ENCODE data around the gene TSPO. TPM values are rescaled to one million over a fixed set of nuclear protein-coding genes. Genes with fewer than 3 reads are reported as not detected.

Gene TSPO
- total and polyA plus RNA-seq, 8 donors = 24.2 to 79.6 (median 42.5) TPM

DNA sequence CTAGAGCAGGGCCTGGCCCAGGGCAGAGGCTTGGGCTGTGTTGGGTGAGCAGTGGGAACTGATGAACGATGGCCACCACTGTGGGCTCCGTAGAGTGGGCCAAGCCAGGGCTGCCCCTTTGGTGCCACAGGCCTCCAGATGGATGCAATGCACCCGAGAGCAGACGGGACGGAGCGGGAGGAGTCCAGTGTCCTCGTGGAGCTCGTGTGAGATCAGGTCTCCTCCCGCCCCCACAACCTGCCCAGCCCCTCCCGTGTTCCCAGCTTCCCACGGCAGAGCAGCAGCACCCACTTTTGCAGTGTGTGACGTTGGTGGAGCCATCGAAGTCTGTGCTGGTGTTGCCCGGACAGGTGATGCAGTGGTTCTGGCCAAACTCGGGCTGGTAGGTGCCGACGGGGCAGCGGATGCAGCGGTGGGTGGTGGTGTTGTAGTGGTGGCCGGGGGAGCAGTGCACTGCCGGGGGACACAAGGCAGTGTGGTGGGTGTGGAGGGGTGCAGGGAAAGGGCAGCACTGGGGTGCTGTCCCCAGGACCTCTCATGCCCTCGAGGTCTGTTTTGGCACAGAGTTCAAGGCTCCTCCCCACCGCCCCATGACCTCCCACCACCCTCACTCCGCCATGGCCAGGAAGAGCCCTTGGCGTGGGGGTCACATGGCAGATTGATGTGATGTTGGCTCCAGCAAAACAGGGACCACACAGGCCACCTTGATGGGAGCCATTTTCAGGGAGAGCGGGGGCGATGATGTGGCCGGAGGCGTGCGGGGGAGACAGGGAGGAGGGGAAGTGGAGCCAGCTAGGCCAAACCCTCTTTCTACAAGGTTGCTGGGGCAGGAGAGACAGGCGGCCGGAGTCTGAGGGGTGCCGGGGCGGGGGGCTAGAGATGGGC lies 59.5 kb downstream of the TSPO start:
- intact Hi-C loops (cut with DNase I) = no loop called here
- H3K9me3 ChIP-seq = no peaks in the 10 kb centered on the region
- no peak overlapping the region for H3K27ac ChIP-seq
- ATAC-seq = no peak
- H3K27me3 ChIP-seq = no peaks in the 10 kb centered on the region
- peak in 1 of 6 donors; percentile 38 for DNase-seq
- H3K4me1 ChIP-seq = no peaks in the 10 kb centered on the region
- no peaks in the 10 kb centered on the region for H3K36me3 ChIP-seq
- H3K4me3 ChIP-seq = no peak overlapping the region
- TF ChIP-seq, protein P1, sequence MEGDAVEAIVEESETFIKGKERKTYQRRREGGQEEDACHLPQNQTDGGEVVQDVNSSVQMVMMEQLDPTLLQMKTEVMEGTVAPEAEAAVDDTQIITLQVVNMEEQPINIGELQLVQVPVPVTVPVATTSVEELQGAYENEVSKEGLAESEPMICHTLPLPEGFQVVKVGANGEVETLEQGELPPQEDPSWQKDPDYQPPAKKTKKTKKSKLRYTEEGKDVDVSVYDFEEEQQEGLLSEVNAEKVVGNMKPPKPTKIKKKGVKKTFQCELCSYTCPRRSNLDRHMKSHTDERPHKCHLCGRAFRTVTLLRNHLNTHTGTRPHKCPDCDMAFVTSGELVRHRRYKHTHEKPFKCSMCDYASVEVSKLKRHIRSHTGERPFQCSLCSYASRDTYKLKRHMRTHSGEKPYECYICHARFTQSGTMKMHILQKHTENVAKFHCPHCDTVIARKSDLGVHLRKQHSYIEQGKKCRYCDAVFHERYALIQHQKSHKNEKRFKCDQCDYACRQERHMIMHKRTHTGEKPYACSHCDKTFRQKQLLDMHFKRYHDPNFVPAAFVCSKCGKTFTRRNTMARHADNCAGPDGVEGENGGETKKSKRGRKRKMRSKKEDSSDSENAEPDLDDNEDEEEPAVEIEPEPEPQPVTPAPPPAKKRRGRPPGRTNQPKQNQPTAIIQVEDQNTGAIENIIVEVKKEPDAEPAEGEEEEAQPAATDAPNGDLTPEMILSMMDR (IDR thresholded peaks at IDR 0.05) = no peak
- WGBS, 2 donors = 80 to 87% methylated on average over 34 of the region's 34 CpGs
- no peak for FAIRE-seq

- Histone ChIP-seq H3K9me3 (no peaks in the 10 kb centered on the region), H3K27me3 (no peaks in the 10 kb centered on the region), H3K27ac (no peak overlapping the region), H3K36me3 (no peaks in the 10 kb centered on the region), H3K4me1 (no peaks in the 10 kb centered on the region), H3K4me3 (no peak overlapping the region)
- TF ChIP-seq, protein P1 (IDR thresholded peaks at IDR 0.05) = no peak
- ATAC-seq = no peak
- 67 to 84% methylated on average over 13 of the region's 13 CpGs for WGBS, 2 donors
- intact Hi-C loops (cut with DNase I) = no loop called here
- no peak for DNase-seq
- no peak for FAIRE-seq
Observed at GRCh38 chr22:43211941-43212433, 60.6 kb downstream of the TSPO start.

DNA sequence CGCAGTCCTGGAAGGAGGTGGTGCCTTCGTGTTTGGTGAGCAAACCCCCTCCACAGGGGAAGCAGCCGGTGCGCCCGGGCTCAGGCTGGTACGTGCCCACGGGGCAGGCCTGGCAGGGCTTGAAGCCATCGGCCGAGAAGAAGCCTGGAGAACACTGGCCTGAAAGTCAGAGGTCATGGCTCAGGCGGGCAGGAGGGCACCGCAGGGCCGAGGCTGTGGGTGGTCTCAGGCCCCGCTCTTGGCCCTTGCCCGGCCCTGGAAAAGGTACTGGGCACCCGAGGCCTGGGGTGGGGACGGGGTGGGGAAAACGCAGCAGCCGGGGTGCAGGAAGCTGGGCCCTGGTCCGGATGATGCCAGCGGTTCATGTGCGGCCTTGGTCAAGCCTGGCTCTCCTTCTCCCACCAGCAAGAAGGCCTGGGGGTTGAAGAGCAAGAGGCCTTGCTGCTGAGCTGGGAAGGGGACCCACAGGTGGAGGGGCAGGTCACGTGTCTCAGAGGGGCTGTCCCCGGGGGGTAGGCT lies 61.1 kb downstream of the TSPO start:
- Histone ChIP-seq H3K27ac (no peak overlapping the region), H3K36me3 (no peaks in the 10 kb centered on the region), H3K4me1 (no peaks in the 10 kb centered on the region), H3K9me3 (no peaks in the 10 kb centered on the region), H3K27me3 (no peaks in the 10 kb centered on the region), H3K4me3 (no peak overlapping the region)
- intact Hi-C loops (cut with DNase I) = no loop called here
- no peak for DNase-seq
- 72 to 79% methylated on average over 23 of the region's 23 CpGs for WGBS, 2 donors
- TF ChIP-seq, protein P1 (IDR thresholded peaks at IDR 0.05) = no peak
- FAIRE-seq = no peak
- ATAC-seq = no peak

Other genes with a start within 250 kb of the TSPO start
- 100 to 1,000 TPM in 2 of 6 donors, 10 to 100 TPM in 4; 65.2 to 109 (median 96.0) TPM for gene PACSIN2, start 136.4 kb upstream of the TSPO start, total RNA-seq
- 10 to 100 TPM; 45.1 to 90.6 TPM for gene PACSIN2, start 136.4 kb upstream of the TSPO start, polyA plus RNA-seq
- 1 to 10 TPM; 1.5 to 4.5 (median 2.0) TPM for gene TTLL1, start 62.2 kb upstream of the TSPO start, total RNA-seq
- 1 to 10 TPM; 2.6 to 5.1 TPM for gene TTLL1, start 62.2 kb upstream of the TSPO start, polyA plus RNA-seq
- gene BIK, start 40.8 kb upstream of the TSPO start, total RNA-seq = 1 to 10 TPM in 4 of 6 donors, under 1 TPM in 2; 0.97 to 8.4 (median 1.4) TPM
- gene BIK, start 40.8 kb upstream of the TSPO start, polyA plus RNA-seq = 1 to 10 TPM; 4.5 to 5.2 TPM
- 10 to 100 TPM in 3 of 6 donors, 1 to 10 TPM in 3; 7.0 to 12.8 (median 9.6) TPM for gene MCAT, start 8.2 kb upstream of the TSPO start, total RNA-seq
- gene MCAT, start 8.2 kb upstream of the TSPO start, polyA plus RNA-seq = 10 to 100 TPM; 13.7 to 14.1 TPM
- 10 to 100 TPM; 10.6 to 22.2 (median 16.1) TPM for gene TTLL12, start 35.6 kb downstream of the TSPO start, total RNA-seq
- 10 to 100 TPM; 13.7 to 14.2 TPM for gene TTLL12, start 35.6 kb downstream of the TSPO start, polyA plus RNA-seq
- gene SCUBE1, start 191.8 kb downstream of the TSPO start, total RNA-seq = under 1 TPM in 3 of 6 donors, not detected in 3; 0.12 to 0.41 (median 0.17) TPM
- gene SCUBE1, start 191.8 kb downstream of the TSPO start, polyA plus RNA-seq = under 1 TPM; 0.04 to 0.12 TPM

All from pancreas (tissue), 10 donors.